ENCODE results near the gene EHD1.

GRCh38 chr11:64803158-64803845 lies 75.1 kb downstream of the EHD1 start, which contains the start of gene MAP4K2:
- peak; percentile 46 for TF ChIP-seq CTCF (conservative IDR thresholded peaks at IDR 0.05; ENCODE audit: low read depth, low read length)
- TF ChIP-seq EZH2 (IDR thresholded peaks at IDR 0.05; ENCODE audit: low read length, unreplicated experiment) = no peak
- TF ChIP-seq EZH2phosphoT487 (IDR thresholded peaks at IDR 0.05; ENCODE audit: borderline replicate concordance, low read length) = no peak
